ENCODE data around the gene NBEAL2.

The NBEAL2 gene

DNA sequence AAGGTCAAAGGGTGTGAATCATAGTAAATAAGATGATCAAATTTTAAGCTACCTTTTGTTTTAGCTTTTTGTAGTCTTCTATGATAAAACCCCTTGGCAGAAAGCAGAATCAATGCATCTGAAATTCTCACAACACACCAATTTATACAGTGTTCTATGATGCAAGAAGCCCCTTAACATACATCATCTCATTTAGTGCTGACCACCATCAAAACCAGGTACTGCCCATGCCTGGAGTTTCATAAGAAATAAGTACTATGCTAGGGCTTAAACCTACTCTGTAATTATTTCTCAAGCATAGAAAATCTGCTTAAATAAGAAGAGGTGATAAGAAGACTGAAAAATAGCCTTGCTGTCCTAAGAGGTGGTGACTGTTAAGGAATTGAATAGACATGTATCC is 67.6 kb downstream of the NBEAL2 start:
- DNase-seq: no peak

DNA sequence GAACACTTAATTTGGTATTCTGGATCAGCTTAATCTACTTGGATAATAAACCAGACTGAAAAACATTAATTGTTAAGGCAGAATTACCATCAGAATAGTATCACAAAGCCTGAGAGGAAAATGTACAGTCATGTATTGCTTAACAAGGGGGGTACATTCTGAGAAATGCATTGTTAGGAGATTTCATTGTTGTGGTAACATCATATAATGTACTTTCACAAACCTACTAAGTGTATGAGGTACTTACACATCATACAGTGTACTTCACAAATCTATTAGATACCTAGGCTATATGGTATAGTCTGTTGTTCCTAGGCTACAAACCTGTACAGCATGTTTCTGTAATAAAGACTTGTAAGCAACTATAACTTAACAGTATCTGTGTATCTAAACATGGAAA is 68.2 kb downstream of the NBEAL2 start:
- DNase-seq: no peak

DNA sequence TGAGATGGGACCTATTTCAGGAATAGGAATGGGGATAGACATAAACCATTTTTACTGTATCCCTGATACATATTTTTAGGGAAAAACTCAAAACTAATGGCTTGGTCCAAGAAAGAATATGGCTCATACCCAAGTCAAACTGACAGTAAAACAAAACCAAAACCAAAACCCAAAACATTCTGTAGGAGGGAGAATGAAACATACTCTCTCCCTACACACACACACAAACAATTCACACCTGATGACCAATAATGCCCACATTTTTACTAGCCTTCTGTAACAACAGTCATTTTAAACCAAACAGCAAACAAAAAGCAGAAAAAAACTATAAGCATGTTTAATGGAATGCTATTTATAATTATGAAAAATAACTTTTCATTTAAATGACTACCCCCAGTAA is 74.9 kb downstream of the NBEAL2 start:
- DNase-seq: no peak

DNA sequence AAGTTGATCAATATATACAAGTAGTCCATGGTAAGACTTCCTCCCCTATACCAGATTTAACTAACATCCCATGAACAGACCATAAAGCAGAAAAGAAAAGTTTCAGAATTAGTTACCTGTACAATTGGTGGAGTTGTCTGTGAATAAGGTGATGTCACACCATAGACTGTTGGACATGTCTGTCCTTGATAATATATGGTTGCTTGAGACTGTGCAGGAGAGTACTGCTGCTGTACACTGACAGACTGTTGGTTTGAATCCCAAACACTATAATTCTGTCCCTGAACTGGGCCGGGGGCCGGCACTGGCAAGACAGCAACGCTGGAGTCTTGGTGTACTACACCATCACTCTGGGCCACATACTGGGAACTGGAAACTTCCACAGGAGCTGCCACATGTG is 77.2 kb downstream of the NBEAL2 start:
- no peak for DNase-seq

DNA sequence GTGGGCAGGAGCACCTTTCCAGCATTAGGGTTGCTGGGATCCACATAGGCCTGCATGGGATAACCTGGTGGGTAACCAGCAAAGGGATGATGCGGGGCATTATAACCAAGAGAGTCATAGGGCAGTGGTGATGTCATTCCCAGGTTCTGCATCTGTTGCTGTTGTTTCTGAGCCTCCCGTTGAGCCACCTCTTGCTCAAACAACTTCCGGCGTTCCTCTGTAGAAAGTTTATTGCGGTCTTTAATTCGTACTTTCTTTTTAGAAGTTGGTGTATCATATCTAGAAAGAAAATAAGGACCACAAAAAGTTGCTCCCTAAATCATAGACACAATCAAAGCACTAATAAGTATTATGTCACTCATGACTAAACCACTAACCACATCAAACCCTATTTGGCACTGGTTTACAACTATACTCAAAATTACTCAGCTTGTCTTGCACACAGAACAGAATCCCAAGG is 77.8 kb downstream of the NBEAL2 start:
- no peak for DNase-seq
